ENCODE data around the gene GRIK3. TPM values are rescaled to one million over a fixed set of nuclear protein-coding genes. Genes with fewer than 3 reads are reported as not detected.
"Not testable (repeated sequence)": the region's sequence is repeated elsewhere in the genome, so short reads cannot be mapped to it uniquely, and the experiment has no call there.

GRIK3 gene
- total RNA-seq, 1 experiment from 2014 or later = not detected

DNA sequence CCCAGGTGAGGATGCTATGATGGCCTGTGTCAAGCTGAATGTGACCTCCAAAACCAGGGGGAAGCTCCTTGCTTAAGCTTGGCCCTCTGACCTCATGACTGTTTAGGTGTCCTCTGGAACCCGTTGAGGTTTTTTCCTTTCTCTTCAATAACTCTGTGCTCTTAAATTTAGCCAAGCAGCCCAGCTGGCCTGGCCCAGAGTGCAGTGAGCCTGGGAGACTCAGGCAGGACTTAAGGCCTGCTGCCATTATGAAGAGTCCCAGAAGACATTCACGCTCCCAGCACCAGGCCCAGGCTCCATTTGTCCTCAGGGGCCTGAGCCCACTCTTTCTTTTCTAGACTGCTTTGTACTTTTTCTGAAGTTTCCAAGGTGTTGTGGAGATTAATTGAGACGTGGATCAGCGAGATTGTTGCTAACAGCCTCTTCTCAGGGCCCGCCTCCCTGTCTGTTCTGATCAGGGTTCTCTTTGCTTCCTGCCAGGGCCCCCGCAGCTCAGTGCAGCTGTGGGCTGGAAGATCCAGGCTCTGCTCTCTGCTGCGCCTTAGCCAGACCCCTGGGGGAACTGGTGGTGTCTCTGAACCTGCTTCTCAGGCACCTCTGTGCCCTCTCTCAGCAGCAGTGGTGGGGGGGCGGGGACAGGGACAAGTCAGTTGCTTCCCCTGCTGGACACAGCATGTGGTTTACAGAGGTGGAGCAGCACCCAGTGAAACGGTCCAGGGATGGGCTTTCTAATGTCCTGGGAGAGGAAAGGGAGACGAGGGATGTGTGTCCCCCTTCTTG lies 124.2 kb downstream of the GRIK3 start:
- no peaks in the 10 kb centered on the region for H3K4me1 ChIP-seq (ENCODE audit: low read length)
- H2AFZ ChIP-seq (ENCODE audit: low read length) = no peak overlapping the region
- no peaks in the 10 kb centered on the region for H3K36me3 ChIP-seq (ENCODE audit: insufficient read depth, low read length)
- no peaks in the 10 kb centered on the region for H3K79me2 ChIP-seq (ENCODE audit: low read length)
- no peak overlapping the region for H3K4me3 ChIP-seq (ENCODE audit: low read length)
- no peak overlapping the region for H3K27ac ChIP-seq (ENCODE audit: low read length)
- no peak overlapping the region for H3K9ac ChIP-seq (ENCODE audit: low read length)
- no peak overlapping the region for H3K4me2 ChIP-seq (ENCODE audit: low read depth, low read length, poor library complexity, severe bottlenecking)
- no peaks in the 10 kb centered on the region for H3K9me2 ChIP-seq (replicated peaks; ENCODE audit: insufficient read depth, low read length)
- no peaks in the 10 kb centered on the region for H4K20me1 ChIP-seq (ENCODE audit: insufficient read depth, low read depth, low read length)
- DNase-seq = no peak
- no peaks in the 10 kb centered on the region for H3K27me3 ChIP-seq (ENCODE audit: low read length)
- no peaks in the 10 kb centered on the region for H3K9me3 ChIP-seq (ENCODE audit: low read length)

DNA sequence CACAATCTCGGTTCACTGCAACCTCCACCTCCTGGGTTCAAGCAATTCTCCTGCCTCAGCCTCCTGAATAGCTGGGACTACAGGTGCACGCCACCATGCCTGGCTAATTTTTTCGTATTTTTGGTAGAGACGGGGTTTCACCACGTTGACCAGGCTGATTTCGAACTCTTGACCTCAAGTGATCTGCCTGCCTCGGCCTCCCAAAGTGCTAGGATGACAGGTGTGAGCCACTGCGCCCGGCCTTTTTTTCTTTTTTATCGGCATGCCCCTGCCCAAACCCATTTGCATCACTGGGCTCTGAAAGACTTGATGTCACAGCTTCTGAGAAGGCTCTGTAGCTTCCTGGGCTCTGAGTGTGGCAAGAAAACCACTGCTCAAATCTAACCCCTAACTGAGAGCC lies 125.0 kb downstream of the GRIK3 start:
- H3K4me1 ChIP-seq (ENCODE audit: low read length); H3K27ac ChIP-seq (ENCODE audit: low read length); H3K4me2 ChIP-seq (ENCODE audit: low read depth, low read length, poor library complexity, severe bottlenecking); H2AFZ ChIP-seq (ENCODE audit: low read length); H3K79me2 ChIP-seq (ENCODE audit: low read length); H3K9ac ChIP-seq (ENCODE audit: low read length); H4K20me1 ChIP-seq (ENCODE audit: insufficient read depth, low read depth, low read length); H3K9me2 ChIP-seq (replicated peaks; ENCODE audit: insufficient read depth, low read length); H3K9me3 ChIP-seq (ENCODE audit: low read length); H3K36me3 ChIP-seq (ENCODE audit: insufficient read depth, low read length); H3K4me3 ChIP-seq (ENCODE audit: low read length); H3K27me3 ChIP-seq (ENCODE audit: low read length); DNase-seq: not testable (repeated sequence)

GRCh38 chr1:36908096-36908495 lies 126.2 kb downstream of the GRIK3 start:
- H3K9me3 ChIP-seq (ENCODE audit: low read length) = no peaks in the 10 kb centered on the region

DNA sequence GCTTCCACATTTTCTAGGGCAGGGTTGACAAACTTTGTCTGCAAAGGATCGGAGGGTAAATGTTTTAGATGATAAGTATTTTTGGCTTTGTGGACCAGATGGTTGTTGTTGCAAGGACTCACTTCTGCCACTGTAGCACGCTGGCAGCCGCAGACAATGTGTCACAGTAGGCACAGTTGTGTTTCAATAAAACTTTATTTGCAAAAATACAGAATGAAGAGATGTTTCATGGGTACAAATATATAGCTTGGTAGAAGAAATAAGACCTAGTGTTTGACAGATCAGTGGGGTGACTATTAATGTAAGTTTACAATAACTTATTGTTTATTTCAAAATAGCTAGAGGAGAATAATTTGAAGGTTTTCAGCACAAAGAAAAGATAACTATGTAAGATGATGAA lies 127.8 kb downstream of the GRIK3 start:
- Histone ChIP-seq H3K36me3 (ENCODE audit: insufficient read depth, low read length) (no peaks in the 10 kb centered on the region), H3K9me3 (ENCODE audit: low read length) (no peaks in the 10 kb centered on the region), H3K79me2 (ENCODE audit: low read length) (no peaks in the 10 kb centered on the region), H3K4me2 (ENCODE audit: low read depth, low read length, poor library complexity, severe bottlenecking) (no peak overlapping the region), H3K27me3 (ENCODE audit: low read length) (no peaks in the 10 kb centered on the region), H4K20me1 (ENCODE audit: insufficient read depth, low read depth, low read length) (no peaks in the 10 kb centered on the region), H3K4me1 (ENCODE audit: low read length) (no peaks in the 10 kb centered on the region), H3K9ac (ENCODE audit: low read length) (no peak overlapping the region), H2AFZ (ENCODE audit: low read length) (no peak overlapping the region), H3K4me3 (ENCODE audit: low read length) (no peak overlapping the region), H3K9me2 (replicated peaks; ENCODE audit: insufficient read depth, low read length) (no peaks in the 10 kb centered on the region), H3K27ac (ENCODE audit: low read length) (no peak overlapping the region)
- no peak for DNase-seq

More at GRCh38 chr1:36908096-36908495, 126.2 kb downstream of the GRIK3 start:
- Histone ChIP-seq H2AFZ (ENCODE audit: low read length) (no peak overlapping the region), H3K36me3 (ENCODE audit: insufficient read depth, low read length) (no peaks in the 10 kb centered on the region), H3K4me1 (ENCODE audit: low read length) (no peaks in the 10 kb centered on the region), H3K79me2 (ENCODE audit: low read length) (no peaks in the 10 kb centered on the region), H3K9me2 (replicated peaks; ENCODE audit: insufficient read depth, low read length) (no peaks in the 10 kb centered on the region), H3K4me2 (ENCODE audit: low read depth, low read length, poor library complexity, severe bottlenecking) (no peak overlapping the region), H3K27ac (ENCODE audit: low read length) (no peak overlapping the region), H4K20me1 (ENCODE audit: insufficient read depth, low read depth, low read length) (no peaks in the 10 kb centered on the region), H3K4me3 (ENCODE audit: low read length) (no peak overlapping the region), H3K9ac (ENCODE audit: low read length) (no peak overlapping the region), H3K27me3 (ENCODE audit: low read length) (no peaks in the 10 kb centered on the region)
- no peak for DNase-seq

GRCh38 chr1:36905941-36906340 lies 128.4 kb downstream of the GRIK3 start:
- Histone ChIP-seq H3K9me2 (replicated peaks; ENCODE audit: insufficient read depth, low read length) (no peaks in the 10 kb centered on the region), H3K9me3 (ENCODE audit: low read length) (no peaks in the 10 kb centered on the region), H3K4me3 (ENCODE audit: low read length) (no peak overlapping the region), H4K20me1 (ENCODE audit: insufficient read depth, low read depth, low read length) (no peaks in the 10 kb centered on the region), H3K27me3 (ENCODE audit: low read length) (no peaks in the 10 kb centered on the region), H3K79me2 (ENCODE audit: low read length) (no peaks in the 10 kb centered on the region), H3K36me3 (ENCODE audit: insufficient read depth, low read length) (no peaks in the 10 kb centered on the region), H3K9ac (ENCODE audit: low read length) (no peak overlapping the region), H2AFZ (ENCODE audit: low read length) (no peak overlapping the region), H3K27ac (ENCODE audit: low read length) (no peak overlapping the region), H3K4me1 (ENCODE audit: low read length) (no peaks in the 10 kb centered on the region), H3K4me2 (ENCODE audit: low read depth, low read length, poor library complexity, severe bottlenecking) (no peak overlapping the region)
- DNase-seq = no peak

- H3K79me2 ChIP-seq (ENCODE audit: low read length) = no peaks in the 10 kb centered on the region
- no peaks in the 10 kb centered on the region for H3K36me3 ChIP-seq (ENCODE audit: insufficient read depth, low read length)
- no peaks in the 10 kb centered on the region for H4K20me1 ChIP-seq (ENCODE audit: insufficient read depth, low read depth, low read length)
- H3K4me2 ChIP-seq (ENCODE audit: low read depth, low read length, poor library complexity, severe bottlenecking) = no peak overlapping the region
- no peak overlapping the region for H2AFZ ChIP-seq (ENCODE audit: low read length)
- no peaks in the 10 kb centered on the region for H3K27me3 ChIP-seq (ENCODE audit: low read length)
- H3K9me3 ChIP-seq (ENCODE audit: low read length) = peaks cover 9% of the 10 kb centered on the region; the same call in 1 of the 2 replicates
- H3K4me1 ChIP-seq (ENCODE audit: low read length) = no peaks in the 10 kb centered on the region
- H3K9me2 ChIP-seq (replicated peaks; ENCODE audit: insufficient read depth, low read length) = no peaks in the 10 kb centered on the region
- no peak for DNase-seq
- no peak overlapping the region for H3K9ac ChIP-seq (ENCODE audit: low read length)
- H3K27ac ChIP-seq (ENCODE audit: low read length) = no peak overlapping the region
- H3K4me3 ChIP-seq (ENCODE audit: low read length) = no peak overlapping the region
Measured at GRCh38 chr1:36900128-36900527, 134.2 kb downstream of the GRIK3 start.

DNA sequence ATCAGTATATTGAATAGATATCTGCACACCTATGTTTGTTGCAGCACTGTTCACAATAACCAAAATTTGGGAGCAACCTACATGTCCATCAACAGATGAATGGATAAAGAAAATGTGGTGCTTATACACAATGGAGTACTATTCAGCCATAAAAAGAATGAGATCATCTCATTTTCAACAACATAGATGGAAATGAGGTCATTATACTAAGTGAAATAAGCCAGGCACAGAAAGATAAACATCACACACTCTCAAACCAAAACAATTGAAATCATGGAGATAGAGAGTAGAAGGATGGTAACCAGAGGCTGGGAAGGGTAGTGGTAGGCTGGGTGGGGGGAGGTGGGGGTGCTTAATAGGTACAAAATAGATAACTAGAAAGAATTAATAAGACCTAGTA lies 136.5 kb downstream of the GRIK3 start:
- not testable (repeated sequence) for H3K9me2 ChIP-seq (replicated peaks; ENCODE audit: insufficient read depth, low read length); H3K4me2 ChIP-seq (ENCODE audit: low read depth, low read length, poor library complexity, severe bottlenecking); H3K36me3 ChIP-seq (ENCODE audit: insufficient read depth, low read length); H3K4me1 ChIP-seq (ENCODE audit: low read length); H4K20me1 ChIP-seq (ENCODE audit: insufficient read depth, low read depth, low read length); H3K27ac ChIP-seq (ENCODE audit: low read length); H3K4me3 ChIP-seq (ENCODE audit: low read length); H3K9me3 ChIP-seq (ENCODE audit: low read length); H2AFZ ChIP-seq (ENCODE audit: low read length); H3K9ac ChIP-seq (ENCODE audit: low read length); H3K79me2 ChIP-seq (ENCODE audit: low read length); H3K27me3 ChIP-seq (ENCODE audit: low read length); DNase-seq

GRCh38 chr1:36894824-36895223 lies 139.5 kb downstream of the GRIK3 start:
- Histone ChIP-seq H4K20me1 (ENCODE audit: insufficient read depth, low read depth, low read length) (no peaks in the 10 kb centered on the region), H3K9me3 (ENCODE audit: low read length) (peaks cover 9% of the 10 kb centered on the region; the same call in 1 of the 2 replicates), H3K4me1 (ENCODE audit: low read length) (no peaks in the 10 kb centered on the region), H2AFZ (ENCODE audit: low read length) (no peak overlapping the region), H3K4me2 (ENCODE audit: low read depth, low read length, poor library complexity, severe bottlenecking) (no peak overlapping the region), H3K4me3 (ENCODE audit: low read length) (no peak overlapping the region), H3K27ac (ENCODE audit: low read length) (no peak overlapping the region), H3K9ac (ENCODE audit: low read length) (no peak overlapping the region), H3K9me2 (replicated peaks; ENCODE audit: insufficient read depth, low read length) (no peaks in the 10 kb centered on the region), H3K27me3 (ENCODE audit: low read length) (no peaks in the 10 kb centered on the region), H3K79me2 (ENCODE audit: low read length) (no peaks in the 10 kb centered on the region), H3K36me3 (ENCODE audit: insufficient read depth, low read length) (no peaks in the 10 kb centered on the region)
- no peak for DNase-seq
